NCI-H1436 treated with DMSO at 0.1 percent for 48 hours (cell line): Measurements from ENCODE around the gene PHACTR2.
"Not testable (repeated sequence)": the region's sequence is repeated elsewhere in the genome, so short reads cannot be mapped to it uniquely, and the experiment has no call there.

Experiments used
- DNase-seq: peaks from one replicate; lab custom pipeline; 2025; lab: John Stamatoyannopoulos, UW

The PHACTR2 gene

GRCh38 chr6:143766185-143766553 is 88.4 kb downstream of the PHACTR2 start:
- no peak for DNase-seq

GRCh38 chr6:143767433-143767832 is 89.7 kb downstream of the PHACTR2 start:
- DNase-seq = no peak

GRCh38 chr6:143772116-143773086 is 94.6 kb downstream of the PHACTR2 start:
- DNase-seq = no peak

- DNase-seq = no peak
These were observed 95.9 kb downstream of the PHACTR2 start for GRCh38 chr6:143773506-143774150.

- no peak for DNase-seq
These were observed 96.6 kb downstream of the PHACTR2 start for GRCh38 chr6:143774347-143774746.

- no peak for DNase-seq
These were observed 97.6 kb downstream of the PHACTR2 start for GRCh38 chr6:143775336-143775735.

GRCh38 chr6:143778926-143779325 is 101.2 kb downstream of the PHACTR2 start:
- no peak for DNase-seq

GRCh38 chr6:143782481-143782880 is 104.7 kb downstream of the PHACTR2 start:
- DNase-seq = no peak

- DNase-seq = no peak
These were observed 105.3 kb downstream of the PHACTR2 start for GRCh38 chr6:143783077-143783476.

- no peak for DNase-seq
These were observed 106.6 kb downstream of the PHACTR2 start for GRCh38 chr6:143784316-143784715.

GRCh38 chr6:143786371-143786770 is 108.6 kb downstream of the PHACTR2 start:
- DNase-seq = not testable (repeated sequence)

GRCh38 chr6:143792402-143793279 is 114.9 kb downstream of the PHACTR2 start:
- no peak for DNase-seq

- no peak for DNase-seq
These were observed 115.5 kb downstream of the PHACTR2 start for GRCh38 chr6:143793280-143793619.

GRCh38 chr6:143796551-143796950 is 118.8 kb downstream of the PHACTR2 start:
- not testable (repeated sequence) for DNase-seq

GRCh38 chr6:143798487-143798886 is 120.7 kb downstream of the PHACTR2 start:
- DNase-seq = not testable (repeated sequence)

GRCh38 chr6:143802833-143803565 is 125.2 kb downstream of the PHACTR2 start:
- DNase-seq = no peak

- no peak for DNase-seq
These were observed 126.2 kb downstream of the PHACTR2 start for GRCh38 chr6:143803769-143804568.

GRCh38 chr6:143804835-143805239 is 127.1 kb downstream of the PHACTR2 start:
- DNase-seq = no peak

GRCh38 chr6:143806282-143807102 is 128.7 kb downstream of the PHACTR2 start:
- DNase-seq = no peak
